SK-N-SH (cell line): ENCODE data around the gene SP2.
A peak's percentile ranks its signal among the peaks of the same experiment; 100 is the strongest.

Experiments used
- EZH2phosphoT487 ChIP-seq: fragments of 200-600 bp; sonication (generic); IDR thresholded peaks from 2 replicates; pipeline ENCODE4 v1.6.1; 2017; ENCODE audit warnings: low read depth, mixed run types, mild to moderate bottlenecking, antibody characterized with exemption, moderate library complexity, borderline replicate concordance
- MEF2A ChIP-seq: IDR thresholded peaks from 2 replicates; pipeline ENCODE4 v1.4.0; 2012; ENCODE audit warnings: low read depth, borderline replicate concordance
- POLR2AphosphoS5 ChIP-seq: IDR thresholded peaks from 2 replicates; pipeline ENCODE4 v1.6.1; 2012; ENCODE audit warnings: low read depth, low read length
- RFX5 ChIP-seq: IDR thresholded peaks from 2 replicates; pipeline ENCODE4 v1.6.1; 2012; ENCODE audit warnings: mild to moderate bottlenecking, improper control_type of control experiment, low read length
- TF ChIP-seq, protein P1 (sequence below): fragments of 200-600 bp; sonication (generic); IDR thresholded peaks from 2 replicates; pipeline ENCODE4 v1.6.1; 2017; ENCODE audit warnings: antibody characterized with exemption, mild to moderate bottlenecking, moderate library complexity
- TF ChIP-seq, protein P2 (sequence below): fragments of 150-350 bp; IDR thresholded peaks from 2 replicates; pipeline ENCODE4 v1.6.1; 2017; ENCODE audit warnings: antibody characterized with exemption, low read length, low read depth, borderline replicate concordance
- TF ChIP-seq, protein P3 (sequence below): IDR thresholded peaks from 2 replicates; pipeline ENCODE4; 2012

DNA sequence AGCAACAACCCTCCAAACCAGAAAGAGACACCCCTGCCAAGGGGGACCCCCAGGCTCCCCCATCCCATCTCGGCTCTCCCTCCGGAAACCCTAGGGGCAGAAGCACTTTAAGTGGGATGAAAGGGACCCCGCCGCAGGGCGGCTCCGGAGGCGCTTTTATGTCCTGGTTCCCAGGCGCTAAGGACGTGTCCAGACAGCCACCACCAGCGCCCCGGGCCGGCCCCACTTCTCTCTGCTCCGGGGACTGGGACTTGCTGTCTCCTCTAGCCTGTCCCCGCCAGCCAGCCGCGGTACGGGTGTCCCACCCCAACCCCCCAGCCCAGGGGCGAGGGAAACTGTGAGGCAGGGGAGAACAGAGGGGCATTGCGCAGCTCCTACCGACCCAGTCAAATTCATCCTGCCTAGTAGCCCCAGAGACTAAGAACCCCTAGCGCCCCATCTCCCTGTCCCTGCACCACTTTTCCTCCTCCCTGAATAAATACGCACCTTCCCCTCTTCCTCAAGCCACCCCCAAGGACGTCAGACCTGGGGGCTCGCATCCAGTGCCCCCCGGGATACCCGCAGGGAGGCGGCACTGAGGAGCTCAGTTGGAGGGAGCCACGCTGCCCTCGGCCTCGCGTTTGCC is 49.2 kb upstream of the SP2 start:
- TF ChIP-seq, protein P1, sequence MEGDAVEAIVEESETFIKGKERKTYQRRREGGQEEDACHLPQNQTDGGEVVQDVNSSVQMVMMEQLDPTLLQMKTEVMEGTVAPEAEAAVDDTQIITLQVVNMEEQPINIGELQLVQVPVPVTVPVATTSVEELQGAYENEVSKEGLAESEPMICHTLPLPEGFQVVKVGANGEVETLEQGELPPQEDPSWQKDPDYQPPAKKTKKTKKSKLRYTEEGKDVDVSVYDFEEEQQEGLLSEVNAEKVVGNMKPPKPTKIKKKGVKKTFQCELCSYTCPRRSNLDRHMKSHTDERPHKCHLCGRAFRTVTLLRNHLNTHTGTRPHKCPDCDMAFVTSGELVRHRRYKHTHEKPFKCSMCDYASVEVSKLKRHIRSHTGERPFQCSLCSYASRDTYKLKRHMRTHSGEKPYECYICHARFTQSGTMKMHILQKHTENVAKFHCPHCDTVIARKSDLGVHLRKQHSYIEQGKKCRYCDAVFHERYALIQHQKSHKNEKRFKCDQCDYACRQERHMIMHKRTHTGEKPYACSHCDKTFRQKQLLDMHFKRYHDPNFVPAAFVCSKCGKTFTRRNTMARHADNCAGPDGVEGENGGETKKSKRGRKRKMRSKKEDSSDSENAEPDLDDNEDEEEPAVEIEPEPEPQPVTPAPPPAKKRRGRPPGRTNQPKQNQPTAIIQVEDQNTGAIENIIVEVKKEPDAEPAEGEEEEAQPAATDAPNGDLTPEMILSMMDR: no peak
- 0 out of 2 replicates have a peak, but pooled peaks have one; percentile 25 for TF ChIP-seq EZH2phosphoT487
- TF ChIP-seq, protein P2, sequence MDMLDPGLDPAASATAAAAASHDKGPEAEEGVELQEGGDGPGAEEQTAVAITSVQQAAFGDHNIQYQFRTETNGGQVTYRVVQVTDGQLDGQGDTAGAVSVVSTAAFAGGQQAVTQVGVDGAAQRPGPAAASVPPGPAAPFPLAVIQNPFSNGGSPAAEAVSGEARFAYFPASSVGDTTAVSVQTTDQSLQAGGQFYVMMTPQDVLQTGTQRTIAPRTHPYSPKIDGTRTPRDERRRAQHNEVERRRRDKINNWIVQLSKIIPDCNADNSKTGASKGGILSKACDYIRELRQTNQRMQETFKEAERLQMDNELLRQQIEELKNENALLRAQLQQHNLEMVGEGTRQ: no peak
- TF ChIP-seq MEF2A: no peak
- no peak for TF ChIP-seq RFX5
- TF ChIP-seq POLR2AphosphoS5: no peak
- TF ChIP-seq, protein P3, sequence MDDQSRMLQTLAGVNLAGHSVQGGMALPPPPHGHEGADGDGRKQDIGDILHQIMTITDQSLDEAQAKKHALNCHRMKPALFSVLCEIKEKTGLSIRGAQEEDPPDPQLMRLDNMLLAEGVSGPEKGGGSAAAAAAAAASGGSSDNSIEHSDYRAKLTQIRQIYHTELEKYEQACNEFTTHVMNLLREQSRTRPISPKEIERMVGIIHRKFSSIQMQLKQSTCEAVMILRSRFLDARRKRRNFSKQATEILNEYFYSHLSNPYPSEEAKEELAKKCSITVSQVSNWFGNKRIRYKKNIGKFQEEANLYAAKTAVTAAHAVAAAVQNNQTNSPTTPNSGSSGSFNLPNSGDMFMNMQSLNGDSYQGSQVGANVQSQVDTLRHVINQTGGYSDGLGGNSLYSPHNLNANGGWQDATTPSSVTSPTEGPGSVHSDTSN: no peak
